ENCODE results near the gene GPRC5A. TPM values are rescaled to one million over a fixed set of nuclear protein-coding genes. Genes with fewer than 3 reads are reported as not detected.

Gene GPRC5A
- total and polyA plus RNA-seq, 7 donors: 2.1 to 75.5 (median 11.4) TPM

DNA sequence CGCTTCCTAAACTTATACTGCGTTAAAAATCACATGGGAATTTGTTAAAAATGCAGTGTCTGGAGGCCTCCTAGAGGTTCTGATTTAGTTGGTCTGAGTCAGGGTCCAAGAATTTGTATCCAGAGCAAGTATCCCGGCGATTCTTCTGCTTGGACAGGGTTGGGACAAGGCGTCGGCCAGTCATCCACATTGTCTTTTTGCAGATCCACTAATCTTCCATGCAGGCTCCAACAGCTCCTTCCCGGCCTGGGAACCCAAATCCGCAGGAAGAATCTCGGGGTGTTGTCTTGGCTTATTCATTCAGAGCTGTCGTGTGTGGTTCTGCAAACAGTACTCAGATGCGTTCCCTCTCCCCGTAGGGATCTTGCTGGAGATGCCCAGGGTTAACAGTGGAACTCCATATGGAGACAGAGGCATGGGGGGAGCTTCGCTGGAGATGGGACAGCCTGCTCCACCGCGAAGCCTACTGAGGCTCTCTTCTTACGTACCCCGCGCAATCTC is 35.3 kb downstream of the GPRC5A start:
- Histone ChIP-seq H3K4me3 (no peak overlapping the region), H3K36me3 (no peaks in the 10 kb centered on the region), H3K27me3 (no peaks in the 10 kb centered on the region), H3K9me3 (no peaks in the 10 kb centered on the region), H3K27ac (no peak overlapping the region), H3K4me1 (no peaks in the 10 kb centered on the region)
- intact Hi-C loops (cut with DNase I): no loop called here
- TF ChIP-seq POLR2AphosphoS5 (IDR thresholded peaks at IDR 0.05): no peak
- TF ChIP-seq EP300 (IDR thresholded peaks at IDR 0.05): no peak
- TF ChIP-seq POLR2A (IDR thresholded peaks at IDR 0.05): no peak
- TF ChIP-seq, protein P1, sequence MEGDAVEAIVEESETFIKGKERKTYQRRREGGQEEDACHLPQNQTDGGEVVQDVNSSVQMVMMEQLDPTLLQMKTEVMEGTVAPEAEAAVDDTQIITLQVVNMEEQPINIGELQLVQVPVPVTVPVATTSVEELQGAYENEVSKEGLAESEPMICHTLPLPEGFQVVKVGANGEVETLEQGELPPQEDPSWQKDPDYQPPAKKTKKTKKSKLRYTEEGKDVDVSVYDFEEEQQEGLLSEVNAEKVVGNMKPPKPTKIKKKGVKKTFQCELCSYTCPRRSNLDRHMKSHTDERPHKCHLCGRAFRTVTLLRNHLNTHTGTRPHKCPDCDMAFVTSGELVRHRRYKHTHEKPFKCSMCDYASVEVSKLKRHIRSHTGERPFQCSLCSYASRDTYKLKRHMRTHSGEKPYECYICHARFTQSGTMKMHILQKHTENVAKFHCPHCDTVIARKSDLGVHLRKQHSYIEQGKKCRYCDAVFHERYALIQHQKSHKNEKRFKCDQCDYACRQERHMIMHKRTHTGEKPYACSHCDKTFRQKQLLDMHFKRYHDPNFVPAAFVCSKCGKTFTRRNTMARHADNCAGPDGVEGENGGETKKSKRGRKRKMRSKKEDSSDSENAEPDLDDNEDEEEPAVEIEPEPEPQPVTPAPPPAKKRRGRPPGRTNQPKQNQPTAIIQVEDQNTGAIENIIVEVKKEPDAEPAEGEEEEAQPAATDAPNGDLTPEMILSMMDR (IDR thresholded peaks at IDR 0.05): no peak
- WGBS, 2 donors: 85 to 90% methylated on average over 18 of the region's 18 CpGs
- DNase-seq: no peak

DNA sequence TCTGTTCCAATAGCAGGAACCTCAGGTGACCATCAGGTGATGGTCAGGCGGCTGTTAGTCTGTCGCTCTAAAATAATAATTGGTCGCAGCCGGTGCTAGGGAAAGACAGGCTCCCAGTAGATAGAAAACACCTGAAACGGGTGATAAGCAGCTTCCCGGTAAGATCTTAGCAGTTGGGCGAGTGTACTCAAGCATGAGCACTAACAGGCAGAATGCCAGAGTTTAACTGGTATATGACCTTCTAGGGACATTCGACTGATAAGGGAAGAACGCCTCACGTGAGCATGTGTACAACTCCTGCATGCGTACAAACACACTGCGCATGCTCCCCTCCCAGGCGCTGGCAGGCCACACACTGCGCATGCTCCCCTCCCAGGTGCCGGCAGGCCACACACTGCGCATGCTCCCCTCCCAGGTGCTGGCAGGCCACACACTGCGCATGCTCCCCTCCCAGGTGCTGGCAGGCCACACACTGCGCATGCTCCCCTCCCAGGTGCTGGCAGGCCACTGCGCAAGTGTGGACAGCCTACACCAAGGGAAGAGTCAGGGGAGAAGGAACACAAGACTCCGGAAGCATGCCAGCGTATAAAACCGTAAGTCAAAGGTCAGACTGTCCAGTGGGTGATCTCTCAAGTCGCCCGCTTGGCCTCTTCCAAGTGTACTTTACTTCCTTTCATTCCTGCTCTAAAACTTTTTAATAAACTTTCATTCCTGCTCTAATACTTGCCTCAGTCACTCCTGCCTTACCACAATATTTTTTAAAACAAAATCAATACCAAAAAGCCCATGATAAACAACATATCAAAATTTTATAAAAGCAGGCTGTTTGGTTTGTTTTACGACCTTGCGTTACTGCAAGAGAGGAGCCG is 36.1 kb downstream of the GPRC5A start:
- peak overlapping the region in 1 of 4 donors; percentile 26 for H3K4me3 ChIP-seq
- TF ChIP-seq POLR2A (IDR thresholded peaks at IDR 0.05) (no peak), POLR2AphosphoS5 (IDR thresholded peaks at IDR 0.05) (no peak), EP300 (IDR thresholded peaks at IDR 0.05) (no peak)
- TF ChIP-seq, protein P1 (IDR thresholded peaks at IDR 0.05): no peak
- no peaks in the 10 kb centered on the region for H3K9me3 ChIP-seq
- DNase-seq: peak; percentile 68
- H3K4me1 ChIP-seq: no peaks in the 10 kb centered on the region
- WGBS, 2 donors: 23 to 69% methylated on average over 27 of the region's 27 CpGs
- no peaks in the 10 kb centered on the region for H3K27me3 ChIP-seq
- H3K36me3 ChIP-seq: no peaks in the 10 kb centered on the region
- H3K27ac ChIP-seq: no peak overlapping the region
- intact Hi-C loops (cut with DNase I): no loop called here

DNA sequence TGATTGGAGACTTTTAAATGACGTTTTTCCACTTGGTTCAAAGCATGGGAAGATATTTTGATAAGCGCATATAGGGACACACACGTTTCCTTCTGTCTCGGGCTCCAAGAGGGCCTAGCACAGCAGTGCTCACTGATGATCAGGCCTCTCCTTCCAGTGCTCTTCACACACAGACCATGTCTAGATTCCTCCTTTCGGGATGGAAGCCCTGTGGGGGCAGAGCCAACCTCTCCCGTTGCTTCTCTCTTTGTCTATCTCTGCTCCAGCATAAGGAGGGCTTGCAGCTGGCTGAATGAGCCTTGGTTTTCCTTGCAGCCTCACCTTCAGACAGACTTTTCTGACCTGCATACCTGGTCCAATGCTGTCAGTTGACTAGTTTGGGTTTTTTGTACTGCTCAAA is 38.3 kb downstream of the GPRC5A start:
- Histone ChIP-seq H3K4me1 (no peaks in the 10 kb centered on the region), H3K36me3 (no peaks in the 10 kb centered on the region), H3K4me3 (no peak overlapping the region), H3K27me3 (no peaks in the 10 kb centered on the region), H3K9me3 (no peaks in the 10 kb centered on the region), H3K27ac (no peak overlapping the region)
- 93 to 94% methylated on average over 6 of the region's 6 CpGs for WGBS, 2 donors
- intact Hi-C loops (cut with DNase I): no loop called here
- TF ChIP-seq EP300 (IDR thresholded peaks at IDR 0.05): no peak
- TF ChIP-seq POLR2A (IDR thresholded peaks at IDR 0.05): no peak
- TF ChIP-seq, protein P1 (IDR thresholded peaks at IDR 0.05): no peak
- no peak for TF ChIP-seq POLR2AphosphoS5 (IDR thresholded peaks at IDR 0.05)
- DNase-seq: no peak

DNA sequence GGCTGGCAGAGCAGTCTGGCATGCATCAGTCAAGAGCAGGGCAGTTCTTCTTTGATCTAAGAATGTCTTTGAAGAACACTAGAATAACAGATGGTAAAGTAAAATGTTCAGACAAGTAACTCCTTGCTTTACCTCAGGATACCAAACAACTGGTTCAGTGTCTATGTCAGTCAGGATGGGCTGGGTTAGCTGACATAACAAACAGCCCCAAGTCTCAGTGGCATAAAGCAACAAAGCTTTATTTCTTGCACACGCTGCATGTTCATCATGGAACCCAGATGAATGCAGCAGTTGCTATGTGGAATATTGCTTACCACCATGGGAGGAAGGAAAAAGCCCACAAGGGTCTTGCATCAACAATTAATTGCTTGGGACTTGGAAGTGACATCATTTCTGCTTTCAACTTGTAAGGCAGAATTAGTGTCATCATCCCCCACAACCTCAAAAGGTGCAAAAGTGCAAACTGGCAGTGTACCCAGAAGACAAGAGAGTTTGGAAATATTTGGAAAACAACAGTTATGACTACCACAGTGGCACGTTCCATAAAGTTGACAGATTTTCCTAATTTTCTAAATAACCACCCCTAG is 39.4 kb downstream of the GPRC5A start:
- no peak for DNase-seq
- Histone ChIP-seq H3K4me3 (no peak overlapping the region), H3K27me3 (no peaks in the 10 kb centered on the region), H3K27ac (no peak overlapping the region), H3K9me3 (no peaks in the 10 kb centered on the region), H3K4me1 (no peaks in the 10 kb centered on the region), H3K36me3 (no peaks in the 10 kb centered on the region)
- WGBS, 2 donors: 90 to 92% methylated on average over 2 of the region's 2 CpGs
- no peak for TF ChIP-seq POLR2A (IDR thresholded peaks at IDR 0.05)
- TF ChIP-seq EP300 (IDR thresholded peaks at IDR 0.05): no peak
- no peak for TF ChIP-seq POLR2AphosphoS5 (IDR thresholded peaks at IDR 0.05)
- TF ChIP-seq, protein P1 (IDR thresholded peaks at IDR 0.05): no peak
- intact Hi-C loops (cut with DNase I): no loop called here

Measured in sigmoid colon (tissue), 7 donors.